HG02588 (cell line): Measurements from ENCODE around the gene SQSTM1.
A peak's percentile ranks its signal among the peaks of the same experiment; 100 is the strongest.

ENCODE experiments used
- ATAC-seq: cut with Tn5 transposase; IDR thresholded peaks from one replicate; pipeline ENCODE4 v1.9.1; 2021; ENCODE audit warnings: mild to moderate bottlenecking, moderate library complexity; ENCODE audit not compliant: unreplicated experiment

SQSTM1 gene

GRCh38 chr5:179841621-179842020 lies 20.9 kb downstream of the SQSTM1 start:
- ATAC-seq, result no peak

GRCh38 chr5:179852993-179853547 lies 32.4 kb downstream of the SQSTM1 start:
- peak; percentile 90 for ATAC-seq

- ATAC-seq, result no peak
Observed at GRCh38 chr5:179854356-179854755, 33.7 kb downstream of the SQSTM1 start.

- peak; percentile 39 for ATAC-seq
Observed at GRCh38 chr5:179858241-179858585, 37.5 kb downstream of the SQSTM1 start.

- ATAC-seq, result peak; percentile 95
Observed at GRCh38 chr5:179858586-179859427, 38.1 kb downstream of the SQSTM1 start, which contains the start of gene MRNIP. Gene MRNIP, minus strand, starts transcription at chr5:179858817. Its CDS starts 21 bp downstream, at chr5:179858796.

- no peak for ATAC-seq
Observed at GRCh38 chr5:179860301-179860700, 39.6 kb downstream of the SQSTM1 start.

- no peak for ATAC-seq
Observed at GRCh38 chr5:179862296-179862695, 41.6 kb downstream of the SQSTM1 start.

- ATAC-seq, result no peak
Observed at GRCh38 chr5:179862891-179863290, 42.2 kb downstream of the SQSTM1 start.

GRCh38 chr5:179863449-179864085 lies 42.9 kb downstream of the SQSTM1 start:
- no peak for ATAC-seq

GRCh38 chr5:179864686-179865085 lies 44.0 kb downstream of the SQSTM1 start:
- ATAC-seq, result no peak

GRCh38 chr5:179865491-179866240 lies 45.0 kb downstream of the SQSTM1 start:
- no peak for ATAC-seq

- no peak for ATAC-seq
Observed at GRCh38 chr5:179866241-179867078, 45.8 kb downstream of the SQSTM1 start.

- ATAC-seq, result no peak
Observed at GRCh38 chr5:179867079-179867465, 46.4 kb downstream of the SQSTM1 start.

GRCh38 chr5:179867476-179867875 lies 46.8 kb downstream of the SQSTM1 start:
- ATAC-seq, result no peak

GRCh38 chr5:179868541-179868940 lies 47.8 kb downstream of the SQSTM1 start:
- no peak for ATAC-seq

- no peak for ATAC-seq
Observed at GRCh38 chr5:179869101-179869500, 48.4 kb downstream of the SQSTM1 start.

- ATAC-seq, result no peak
Observed at GRCh38 chr5:179869641-179870402, 49.1 kb downstream of the SQSTM1 start.

GRCh38 chr5:179870403-179870903 lies 49.7 kb downstream of the SQSTM1 start:
- ATAC-seq, result no peak

GRCh38 chr5:179870952-179871351 lies 50.2 kb downstream of the SQSTM1 start:
- no peak for ATAC-seq
